22Rv1 (cell line): ENCODE results near the gene USP17L17.
"Not testable (repeated sequence)": the region's sequence is repeated elsewhere in the genome, so short reads cannot be mapped to it uniquely, and the experiment has no call there.

Experiments used
- ZFX ChIP-seq: fragments of 450-650 bp; IDR thresholded peaks from 2 replicates; pipeline ENCODE4 v1.6.1; 2017; ENCODE audit warnings: antibody characterized with exemption, borderline replicate concordance
- TF ChIP-seq, protein P1 (sequence below): fragments of 450-650 bp; IDR thresholded peaks from 2 replicates; pipeline ENCODE4 v1.5.1; 2017; ENCODE audit warnings: mild to moderate bottlenecking

DNA sequence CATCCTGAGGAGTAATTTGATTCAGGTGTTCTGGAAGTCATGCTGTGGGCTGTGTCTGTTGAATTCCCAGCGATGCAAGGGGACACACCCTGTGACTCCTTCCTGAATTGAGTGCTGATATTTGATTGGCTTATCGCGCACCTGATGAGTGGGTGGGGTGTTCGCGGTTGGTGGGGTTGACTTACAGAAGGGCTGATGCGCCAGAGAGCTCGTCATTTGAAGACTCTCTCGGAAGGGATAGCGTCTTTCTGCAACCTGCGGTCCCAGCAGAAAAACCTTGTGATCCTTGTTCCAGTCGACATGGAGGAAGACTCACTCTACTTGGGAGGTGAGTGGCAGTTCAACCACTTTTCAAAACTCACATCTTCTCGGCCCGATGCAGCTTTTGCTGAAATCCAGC lies 18.9 kb downstream of the USP17L17 start, which contains the start of gene USP17L21:
- TF ChIP-seq, protein P1, sequence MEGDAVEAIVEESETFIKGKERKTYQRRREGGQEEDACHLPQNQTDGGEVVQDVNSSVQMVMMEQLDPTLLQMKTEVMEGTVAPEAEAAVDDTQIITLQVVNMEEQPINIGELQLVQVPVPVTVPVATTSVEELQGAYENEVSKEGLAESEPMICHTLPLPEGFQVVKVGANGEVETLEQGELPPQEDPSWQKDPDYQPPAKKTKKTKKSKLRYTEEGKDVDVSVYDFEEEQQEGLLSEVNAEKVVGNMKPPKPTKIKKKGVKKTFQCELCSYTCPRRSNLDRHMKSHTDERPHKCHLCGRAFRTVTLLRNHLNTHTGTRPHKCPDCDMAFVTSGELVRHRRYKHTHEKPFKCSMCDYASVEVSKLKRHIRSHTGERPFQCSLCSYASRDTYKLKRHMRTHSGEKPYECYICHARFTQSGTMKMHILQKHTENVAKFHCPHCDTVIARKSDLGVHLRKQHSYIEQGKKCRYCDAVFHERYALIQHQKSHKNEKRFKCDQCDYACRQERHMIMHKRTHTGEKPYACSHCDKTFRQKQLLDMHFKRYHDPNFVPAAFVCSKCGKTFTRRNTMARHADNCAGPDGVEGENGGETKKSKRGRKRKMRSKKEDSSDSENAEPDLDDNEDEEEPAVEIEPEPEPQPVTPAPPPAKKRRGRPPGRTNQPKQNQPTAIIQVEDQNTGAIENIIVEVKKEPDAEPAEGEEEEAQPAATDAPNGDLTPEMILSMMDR = not testable (repeated sequence)
- not testable (repeated sequence) for TF ChIP-seq ZFX
